Left forelimb (tissue), 1 donor: ENCODE results near the gene SYNDIG1.

Source experiments
- DNase-seq: peaks from one replicate; pipeline ENCODE4 v3.0.0-alpha.2; 2018; ENCODE audit warnings: low spot score

Gene SYNDIG1

DNA sequence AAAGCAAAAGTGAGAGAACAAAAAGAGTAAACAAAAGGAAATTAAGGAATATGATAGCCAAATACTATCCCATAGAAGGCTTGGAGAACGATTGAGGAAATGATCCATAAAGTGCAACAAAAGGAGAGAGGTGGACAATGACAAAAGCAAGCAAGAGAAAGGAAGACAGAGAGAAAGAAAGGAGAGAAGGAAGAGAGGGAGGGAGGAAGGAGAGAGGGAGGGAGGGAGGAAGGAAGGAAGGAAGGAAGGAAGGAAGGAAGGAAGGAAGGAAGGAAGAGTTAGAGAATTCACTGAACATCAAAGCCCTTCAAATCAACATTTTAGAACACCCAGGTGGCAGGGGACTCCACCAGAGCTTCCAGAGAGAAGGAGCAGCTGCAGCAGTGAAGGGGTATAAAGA, 185.0 kb downstream of the SYNDIG1 start:
- no peak for DNase-seq

- no peak for DNase-seq
Measured at GRCh38 chr20:24656391-24656790, 187.0 kb downstream of the SYNDIG1 start.

GRCh38 chr20:24657196-24657595, 187.8 kb downstream of the SYNDIG1 start:
- DNase-seq: no peak

- no peak for DNase-seq
Measured at GRCh38 chr20:24657878-24658620, 188.6 kb downstream of the SYNDIG1 start.

- no peak for DNase-seq
Measured at GRCh38 chr20:24658920-24659660, 189.7 kb downstream of the SYNDIG1 start.

GRCh38 chr20:24659835-24660234, 190.4 kb downstream of the SYNDIG1 start:
- no peak for DNase-seq

DNA sequence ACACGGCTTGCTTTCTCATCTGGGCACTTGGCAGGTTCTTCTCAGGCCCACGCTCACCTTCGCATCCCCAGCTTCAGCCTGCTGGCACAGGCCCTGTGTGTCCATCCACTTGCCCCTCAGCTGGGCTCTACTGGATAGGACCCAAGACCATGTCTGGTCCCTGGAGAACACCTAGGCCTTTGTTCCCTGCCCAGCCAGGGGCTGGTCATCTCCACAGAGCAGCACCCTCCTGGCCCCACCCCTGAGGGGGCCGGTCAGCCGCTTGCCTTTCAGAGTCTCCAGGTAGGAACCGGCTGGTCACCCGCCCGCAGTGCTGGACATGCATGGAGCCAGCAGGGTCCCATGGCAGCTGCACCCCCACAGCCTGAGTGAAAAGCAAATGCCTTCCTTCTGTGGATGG, 191.2 kb downstream of the SYNDIG1 start:
- no peak for DNase-seq

GRCh38 chr20:24661255-24661654, 191.8 kb downstream of the SYNDIG1 start:
- no peak for DNase-seq

DNA sequence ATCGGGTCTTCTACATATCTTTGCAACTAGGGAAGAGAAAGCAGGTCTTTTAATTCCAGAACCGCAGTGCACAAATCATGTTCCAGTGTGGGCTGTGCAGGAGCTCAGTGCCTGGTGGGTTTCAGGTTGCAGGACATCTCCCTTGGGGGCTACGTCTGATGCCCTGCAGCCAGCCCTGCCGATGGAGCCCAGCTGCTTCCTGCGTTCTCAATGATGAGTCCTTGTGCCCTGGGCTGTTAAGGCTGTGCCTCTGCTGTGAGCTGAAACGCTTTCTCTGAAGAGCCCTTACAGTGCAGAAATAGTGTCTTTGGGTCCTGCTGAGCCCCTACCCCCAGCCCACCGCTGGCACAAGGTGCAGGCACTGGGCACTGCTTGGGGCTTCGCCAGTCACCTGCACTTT, 192.9 kb downstream of the SYNDIG1 start:
- DNase-seq: no peak

DNA sequence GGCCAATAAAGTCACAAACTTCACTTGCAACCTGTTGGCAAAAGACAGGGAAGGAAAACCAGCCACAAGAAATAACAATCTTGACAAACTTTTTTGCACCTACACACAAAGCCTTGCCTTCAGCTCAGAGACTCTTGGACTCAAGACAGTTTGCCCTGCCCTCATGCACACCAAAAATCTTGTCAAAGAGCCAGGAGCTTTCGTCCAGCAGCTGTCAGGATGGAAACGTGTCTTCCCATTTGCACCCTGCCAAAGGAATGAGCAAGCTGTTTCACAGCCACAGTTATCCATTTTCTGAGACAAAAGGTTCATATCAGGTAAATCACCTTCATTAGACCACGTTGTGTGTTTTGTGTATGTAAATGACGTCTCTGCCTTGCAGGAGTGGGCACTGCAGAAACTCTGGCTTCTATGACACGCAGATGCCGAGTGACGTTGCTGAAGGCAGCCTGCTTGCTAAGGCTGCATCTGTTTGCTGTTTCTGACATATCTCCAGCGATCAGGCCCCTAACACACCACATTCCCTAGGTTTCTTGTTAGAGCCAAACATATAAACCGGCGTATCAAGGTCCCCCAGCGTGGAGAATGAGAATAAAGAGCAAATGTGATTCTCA, 193.4 kb downstream of the SYNDIG1 start:
- no peak for DNase-seq

- no peak for DNase-seq
Measured at GRCh38 chr20:24663496-24663895, 194.1 kb downstream of the SYNDIG1 start.

GRCh38 chr20:24664266-24664986, 195.0 kb downstream of the SYNDIG1 start:
- no peak for DNase-seq

DNA sequence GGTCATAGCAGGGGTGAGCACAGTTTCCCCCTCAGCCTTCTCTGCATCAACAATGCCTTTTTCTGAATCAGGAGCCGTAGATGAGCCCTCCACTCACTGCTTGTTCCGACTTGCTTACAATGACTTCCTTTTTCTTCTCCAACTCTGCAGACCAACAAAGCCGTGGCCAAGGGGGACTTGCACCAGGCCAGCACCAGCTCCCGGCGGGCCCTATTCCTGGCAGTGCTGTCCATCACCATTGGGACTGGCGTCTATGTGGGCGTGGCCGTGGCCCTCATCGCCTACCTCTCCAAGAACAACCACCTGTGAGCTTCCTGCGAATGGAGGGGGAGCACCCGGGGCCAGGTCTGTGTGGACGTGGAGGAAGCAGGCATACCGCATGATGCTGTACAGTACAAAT, 195.8 kb downstream of the SYNDIG1 start:
- DNase-seq: no peak

- no peak for DNase-seq
Measured at GRCh38 chr20:24665741-24666191, 196.3 kb downstream of the SYNDIG1 start.

- DNase-seq: no peak
Measured at GRCh38 chr20:24667689-24668383, 198.4 kb downstream of the SYNDIG1 start.

GRCh38 chr20:24668384-24668702, 198.9 kb downstream of the SYNDIG1 start:
- no peak for DNase-seq

GRCh38 chr20:24668791-24669190, 199.4 kb downstream of the SYNDIG1 start:
- DNase-seq: no peak

DNA sequence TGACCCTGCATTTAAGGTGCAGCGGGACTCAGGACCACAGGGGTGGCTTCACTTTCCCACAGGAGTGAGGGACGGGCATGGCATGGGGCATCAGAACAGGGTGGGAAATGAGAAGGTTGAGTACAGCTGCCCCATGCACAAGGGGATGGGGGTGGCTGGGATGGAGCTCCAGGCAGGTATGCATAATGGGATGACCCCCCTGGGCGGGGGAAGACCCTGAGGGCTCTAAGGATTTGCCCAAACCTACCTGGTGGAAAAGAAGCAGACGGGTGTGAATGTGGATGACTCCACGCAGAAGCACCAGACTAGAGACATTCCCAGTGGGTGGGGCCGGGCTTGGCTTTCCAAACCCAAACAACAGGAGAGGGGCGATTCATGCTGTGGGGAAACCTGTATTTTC, 200.3 kb downstream of the SYNDIG1 start:
- DNase-seq: no peak

DNA sequence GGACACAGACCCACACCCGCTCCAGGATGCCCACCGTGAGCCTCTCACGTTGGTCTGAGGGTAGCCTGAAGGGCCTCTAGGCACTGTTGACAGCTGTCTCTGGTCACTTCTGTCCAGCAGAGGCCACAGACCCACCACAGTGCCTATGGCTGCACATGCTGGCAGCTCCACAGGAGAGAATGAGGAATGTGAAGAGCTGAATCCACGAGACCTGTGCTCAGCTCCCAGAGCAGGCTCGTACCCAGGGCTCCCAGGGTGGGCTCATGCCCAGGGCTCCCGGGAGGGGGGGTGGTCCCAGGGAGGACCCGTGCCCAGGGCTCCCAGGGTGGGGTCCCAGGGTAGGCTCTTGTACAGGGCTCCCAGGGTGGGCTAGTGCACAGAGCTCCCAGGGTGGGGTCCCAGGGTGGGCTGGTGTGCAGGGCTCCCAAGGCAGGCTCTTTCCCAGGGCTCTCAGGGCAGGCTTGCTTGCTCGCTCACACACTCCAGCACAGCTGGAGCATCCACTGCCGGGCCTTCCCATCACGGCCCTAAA, 201.0 kb downstream of the SYNDIG1 start:
- no peak for DNase-seq

- no peak for DNase-seq
Measured at GRCh38 chr20:24670981-24671380, 201.6 kb downstream of the SYNDIG1 start.

DNA sequence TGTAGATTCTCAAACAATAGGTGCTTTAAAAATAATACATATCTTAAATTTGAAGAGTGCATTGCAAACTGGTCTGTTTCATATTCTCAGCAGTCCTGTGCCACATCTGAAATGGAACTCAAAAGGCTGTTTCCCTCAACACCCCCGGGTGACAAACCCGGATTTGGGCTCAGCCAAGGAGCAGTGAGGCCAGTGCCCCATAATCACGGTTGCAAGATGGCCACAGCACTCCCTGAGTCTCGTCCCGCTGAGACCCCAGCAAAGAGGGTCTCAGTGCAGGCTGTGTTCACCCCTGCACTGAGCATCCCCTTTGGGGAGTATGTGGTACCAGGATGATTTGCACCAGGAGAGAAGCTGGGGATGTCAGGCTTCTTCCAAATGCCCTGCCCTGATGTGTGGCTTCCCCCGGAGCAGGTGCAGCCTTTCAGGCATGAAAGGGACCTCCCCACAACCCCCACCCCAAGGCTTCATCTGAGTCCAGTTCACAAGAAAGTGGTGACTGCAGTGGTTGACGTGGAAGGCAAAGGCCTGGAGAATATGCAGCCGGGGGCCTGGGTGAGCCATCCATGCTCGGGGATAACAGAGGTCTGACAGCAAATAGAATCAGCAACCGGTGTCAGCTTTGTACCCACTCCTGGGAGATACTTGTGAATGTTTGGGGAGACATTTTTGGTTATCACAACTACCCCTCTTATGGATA, 202.9 kb downstream of the SYNDIG1 start:
- DNase-seq: no peak
